ENCODE results near the gene TTC7B.
A peak's percentile ranks its signal among the peaks of the same experiment; 100 is the strongest.

Gene TTC7B

DNA sequence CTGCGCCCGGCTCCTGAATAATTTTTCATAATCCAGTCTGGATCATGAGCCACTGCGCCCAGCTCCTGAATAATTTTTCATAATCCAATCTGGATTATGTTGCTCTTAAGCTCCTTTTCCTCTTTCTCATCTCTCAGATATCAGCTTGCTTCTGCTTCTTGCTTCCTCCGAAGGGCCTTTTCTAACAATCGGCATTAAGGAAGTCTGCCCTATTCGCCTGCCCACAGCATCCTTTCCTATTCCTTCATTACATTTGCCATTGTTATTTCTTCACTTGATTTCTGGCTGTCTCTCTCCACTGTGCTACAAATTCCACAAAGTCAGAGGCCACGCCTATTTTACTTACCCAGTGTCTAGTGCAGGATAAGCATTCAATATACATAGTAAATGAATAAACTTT, 83.5 kb downstream of the TTC7B start:
- Histone ChIP-seq H3K27me3 (ENCODE audit: control insufficient read depth in 3 of 3, insufficient read depth in 3 of 3, low read depth in 1 of 3, low read length in 3 of 3) (no peaks in the 10 kb centered on the region), H2BK5ac (ENCODE audit: low read length) (no peak overlapping the region), H3K9me3 (replicated peaks in 1 of 2; ENCODE audit: control insufficient read depth in 2 of 2, insufficient read depth in 1 of 2, low read depth in 1 of 2, low read length in 2 of 2) (no peaks in the 10 kb centered on the region), H3K4me1 (ENCODE audit: control insufficient read depth in 2 of 2, insufficient read depth in 1 of 2, low read depth in 1 of 2, low read length in 2 of 2) (peaks cover 0 to 4% of the 10 kb centered on the region in 2 donors), H3K4ac (ENCODE audit: low read length) (no peak overlapping the region), H2BK120ac (ENCODE audit: low read depth, low read length) (no peak overlapping the region), H3K36me3 (replicated peaks in 1 of 2; ENCODE audit: control insufficient read depth in 2 of 2, insufficient read depth in 2 of 2, low read length in 2 of 2) (peaks cover 0 to 4% of the 10 kb centered on the region in 2 donors), H4K8ac (ENCODE audit: low read depth, low read length) (no peak overlapping the region), H2AFZ (ENCODE audit: low read length) (no peak overlapping the region), H4K91ac (ENCODE audit: low read depth, low read length, poor library complexity) (no peak overlapping the region), H3K14ac (ENCODE audit: low read length) (no peak overlapping the region), H3K4me2 (ENCODE audit: insufficient read depth, low read length, poor library complexity, severe bottlenecking) (no peak overlapping the region), H2BK12ac (ENCODE audit: low read length) (no peak overlapping the region), H3K9ac (ENCODE audit: low read depth, low read length, poor library complexity) (no peak overlapping the region), H2BK15ac (ENCODE audit: low read length) (no peak overlapping the region), H3K23ac (ENCODE audit: low read depth, low read length, poor library complexity) (no peak overlapping the region), H2AK5ac (ENCODE audit: low read depth, low read length) (no peak overlapping the region), H3K18ac (ENCODE audit: low read length) (no peak overlapping the region), H3K4me3 (ENCODE audit: low read length in 2 of 2) (no peak overlapping the region), H3K27ac (replicated peaks; ENCODE audit: low read length) (no peak overlapping the region), H3K79me1 (ENCODE audit: low read depth, low read length) (no peaks in the 10 kb centered on the region)
- DNase-seq (ENCODE audit: low spot score) = no peak
- WGBS, 2 donors (ENCODE audit: extremely low coverage in 2 of 2, insufficient read length in 2 of 2, insufficient replicate concordance in 1 of 2) = no CpG with 5 or more reads among the region's 7 CpGs

GRCh38 chr14:90732139-90732538, 84.1 kb downstream of the TTC7B start:
- no peak overlapping the region for H2AFZ ChIP-seq (ENCODE audit: low read length)
- no peak overlapping the region for H3K9ac ChIP-seq (ENCODE audit: low read depth, low read length, poor library complexity)
- no peak overlapping the region for H2BK120ac ChIP-seq (ENCODE audit: low read depth, low read length)
- H3K27ac ChIP-seq (replicated peaks; ENCODE audit: low read length) = no peak overlapping the region
- H4K91ac ChIP-seq (ENCODE audit: low read depth, low read length, poor library complexity) = no peak overlapping the region
- no peak overlapping the region for H2BK12ac ChIP-seq (ENCODE audit: low read length)
- no peak overlapping the region for H3K23ac ChIP-seq (ENCODE audit: low read depth, low read length, poor library complexity)
- H2BK15ac ChIP-seq (ENCODE audit: low read length) = no peak overlapping the region
- no peaks in the 10 kb centered on the region for H3K27me3 ChIP-seq (ENCODE audit: control insufficient read depth in 3 of 3, insufficient read depth in 3 of 3, low read depth in 1 of 3, low read length in 3 of 3)
- no peak overlapping the region for H4K8ac ChIP-seq (ENCODE audit: low read depth, low read length)
- H3K4me2 ChIP-seq (ENCODE audit: insufficient read depth, low read length, poor library complexity, severe bottlenecking) = no peak overlapping the region
- H3K4ac ChIP-seq (ENCODE audit: low read length) = no peak overlapping the region
- DNase-seq (ENCODE audit: low spot score) = no peak
- H3K18ac ChIP-seq (ENCODE audit: low read length) = no peak overlapping the region
- H3K4me3 ChIP-seq (ENCODE audit: low read length in 2 of 2) = no peak overlapping the region
- no peak overlapping the region for H2AK5ac ChIP-seq (ENCODE audit: low read depth, low read length)
- H3K9me3 ChIP-seq (replicated peaks in 1 of 2; ENCODE audit: control insufficient read depth in 2 of 2, insufficient read depth in 1 of 2, low read depth in 1 of 2, low read length in 2 of 2) = no peaks in the 10 kb centered on the region
- peaks cover 0 to 4% of the 10 kb centered on the region in 2 donors for H3K4me1 ChIP-seq (ENCODE audit: control insufficient read depth in 2 of 2, insufficient read depth in 1 of 2, low read depth in 1 of 2, low read length in 2 of 2)
- no CpG with 5 or more reads among the region's 4 CpGs for WGBS, 2 donors (ENCODE audit: extremely low coverage in 2 of 2, insufficient read length in 2 of 2, insufficient replicate concordance in 1 of 2)
- no peak overlapping the region for H3K14ac ChIP-seq (ENCODE audit: low read length)
- no peak overlapping the region for H2BK5ac ChIP-seq (ENCODE audit: low read length)
- H3K36me3 ChIP-seq (replicated peaks in 1 of 2; ENCODE audit: control insufficient read depth in 2 of 2, insufficient read depth in 2 of 2, low read length in 2 of 2) = peaks cover 0 to 4% of the 10 kb centered on the region in 2 donors
- H3K79me1 ChIP-seq (ENCODE audit: low read depth, low read length) = no peaks in the 10 kb centered on the region

DNA sequence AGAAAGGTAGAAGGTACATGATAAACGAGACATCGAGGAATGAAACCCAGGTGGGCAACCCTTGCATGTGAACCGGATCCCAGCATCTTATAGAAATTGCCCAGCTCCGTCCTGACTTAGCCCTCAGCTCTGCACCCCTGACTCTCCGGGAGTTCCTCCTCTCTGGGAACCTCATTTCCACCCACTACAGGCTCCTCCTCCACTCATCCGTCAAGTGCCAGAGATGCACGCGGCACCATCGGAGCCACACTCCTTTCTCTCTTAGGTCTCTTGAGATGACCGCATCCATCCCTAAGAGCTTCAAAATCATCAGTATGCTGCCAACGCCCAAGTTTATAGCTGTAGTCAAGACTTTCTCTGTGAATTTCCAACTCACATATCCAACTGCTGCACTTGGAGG, 84.7 kb downstream of the TTC7B start:
- Histone ChIP-seq H3K14ac (ENCODE audit: low read length) (no peak overlapping the region), H2BK5ac (ENCODE audit: low read length) (no peak overlapping the region), H3K36me3 (replicated peaks in 1 of 2; ENCODE audit: control insufficient read depth in 2 of 2, insufficient read depth in 2 of 2, low read length in 2 of 2) (peaks cover 0 to 4% of the 10 kb centered on the region in 2 donors), H3K27me3 (ENCODE audit: control insufficient read depth in 3 of 3, insufficient read depth in 3 of 3, low read depth in 1 of 3, low read length in 3 of 3) (no peaks in the 10 kb centered on the region), H3K4me3 (ENCODE audit: low read length in 2 of 2) (no peak overlapping the region), H3K27ac (replicated peaks; ENCODE audit: low read length) (no peak overlapping the region), H2BK120ac (ENCODE audit: low read depth, low read length) (no peak overlapping the region), H3K4ac (ENCODE audit: low read length) (no peak overlapping the region), H2AFZ (ENCODE audit: low read length) (no peak overlapping the region), H3K4me2 (ENCODE audit: insufficient read depth, low read length, poor library complexity, severe bottlenecking) (no peak overlapping the region), H2BK15ac (ENCODE audit: low read length) (no peak overlapping the region), H3K79me1 (ENCODE audit: low read depth, low read length) (no peaks in the 10 kb centered on the region), H2BK12ac (ENCODE audit: low read length) (no peak overlapping the region), H3K9me3 (replicated peaks in 1 of 2; ENCODE audit: control insufficient read depth in 2 of 2, insufficient read depth in 1 of 2, low read depth in 1 of 2, low read length in 2 of 2) (no peaks in the 10 kb centered on the region), H4K8ac (ENCODE audit: low read depth, low read length) (no peak overlapping the region), H3K23ac (ENCODE audit: low read depth, low read length, poor library complexity) (no peak overlapping the region), H2AK5ac (ENCODE audit: low read depth, low read length) (no peak overlapping the region), H3K9ac (ENCODE audit: low read depth, low read length, poor library complexity) (no peak overlapping the region), H4K91ac (ENCODE audit: low read depth, low read length, poor library complexity) (no peak overlapping the region), H3K4me1 (ENCODE audit: control insufficient read depth in 2 of 2, insufficient read depth in 1 of 2, low read depth in 1 of 2, low read length in 2 of 2) (peaks cover 0 to 6% of the 10 kb centered on the region in 2 donors), H3K18ac (ENCODE audit: low read length) (no peak overlapping the region)
- DNase-seq (ENCODE audit: low spot score) = no peak
- no CpG with 5 or more reads among the region's 11 CpGs for WGBS, 2 donors (ENCODE audit: extremely low coverage in 2 of 2, insufficient read length in 2 of 2, insufficient replicate concordance in 1 of 2)

DNA sequence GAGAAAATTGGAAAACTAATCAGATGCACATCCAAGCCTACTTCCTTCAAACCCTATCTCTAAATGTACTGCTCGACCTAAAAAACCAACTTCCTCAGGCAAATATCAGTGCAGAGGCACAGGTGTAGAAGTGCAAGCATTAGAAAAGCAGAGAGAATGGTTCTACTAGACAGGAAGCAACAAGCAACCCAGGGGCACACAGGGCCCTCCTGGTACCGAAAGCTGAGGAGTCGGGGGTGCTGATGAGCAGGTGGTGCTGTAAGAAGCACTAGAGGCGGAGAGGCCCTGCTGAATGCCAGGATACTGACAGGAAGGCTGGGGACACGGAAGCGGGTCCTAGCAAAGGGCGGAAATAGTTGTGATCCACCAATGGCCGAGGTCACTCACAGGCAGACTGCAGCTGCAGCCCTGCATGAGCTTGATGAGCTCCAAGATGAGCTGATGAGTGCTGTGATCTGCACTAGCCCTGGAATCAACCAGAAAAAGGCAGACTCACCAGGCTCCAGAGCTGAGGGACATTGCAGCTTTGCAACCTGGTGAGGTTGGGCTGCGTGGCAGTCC, 85.9 kb downstream of the TTC7B start:
- no peak overlapping the region for H2AK5ac ChIP-seq (ENCODE audit: low read depth, low read length)
- H3K23ac ChIP-seq (ENCODE audit: low read depth, low read length, poor library complexity) = no peak overlapping the region
- H4K8ac ChIP-seq (ENCODE audit: low read depth, low read length) = no peak overlapping the region
- no peak overlapping the region for H2BK12ac ChIP-seq (ENCODE audit: low read length)
- H3K14ac ChIP-seq (ENCODE audit: low read length) = no peak overlapping the region
- no peak overlapping the region for H2BK5ac ChIP-seq (ENCODE audit: low read length)
- no peak overlapping the region for H2BK15ac ChIP-seq (ENCODE audit: low read length)
- H3K4ac ChIP-seq (ENCODE audit: low read length) = no peak overlapping the region
- no CpG with 5 or more reads among the region's 9 CpGs for WGBS, 2 donors (ENCODE audit: extremely low coverage in 2 of 2, insufficient read length in 2 of 2, insufficient replicate concordance in 1 of 2)
- no peak overlapping the region for H3K9ac ChIP-seq (ENCODE audit: low read depth, low read length, poor library complexity)
- no peaks in the 10 kb centered on the region for H3K79me1 ChIP-seq (ENCODE audit: low read depth, low read length)
- H3K9me3 ChIP-seq (replicated peaks in 1 of 2; ENCODE audit: control insufficient read depth in 2 of 2, insufficient read depth in 1 of 2, low read depth in 1 of 2, low read length in 2 of 2) = no peaks in the 10 kb centered on the region
- no peak overlapping the region for H2AFZ ChIP-seq (ENCODE audit: low read length)
- H3K18ac ChIP-seq (ENCODE audit: low read length) = no peak overlapping the region
- H3K27ac ChIP-seq (replicated peaks; ENCODE audit: low read length) = no peak overlapping the region
- no peak for DNase-seq (ENCODE audit: low spot score)
- H3K27me3 ChIP-seq (ENCODE audit: control insufficient read depth in 3 of 3, insufficient read depth in 3 of 3, low read depth in 1 of 3, low read length in 3 of 3) = no peaks in the 10 kb centered on the region
- peak overlapping the region in 1 of 2 donors; percentile 33 for H3K4me3 ChIP-seq (ENCODE audit: low read length in 2 of 2)
- H4K91ac ChIP-seq (ENCODE audit: low read depth, low read length, poor library complexity) = no peak overlapping the region
- H3K4me2 ChIP-seq (ENCODE audit: insufficient read depth, low read length, poor library complexity, severe bottlenecking) = no peak overlapping the region
- H2BK120ac ChIP-seq (ENCODE audit: low read depth, low read length) = no peak overlapping the region
- peaks cover 0 to 4% of the 10 kb centered on the region in 2 donors for H3K36me3 ChIP-seq (replicated peaks in 1 of 2; ENCODE audit: control insufficient read depth in 2 of 2, insufficient read depth in 2 of 2, low read length in 2 of 2)
- H3K4me1 ChIP-seq (ENCODE audit: control insufficient read depth in 2 of 2, insufficient read depth in 1 of 2, low read depth in 1 of 2, low read length in 2 of 2) = peaks cover 0 to 6% of the 10 kb centered on the region in 2 donors
